NOMO-1 (cell line): Measurements from ENCODE around the gene SPIN2A.
"Not testable (repeated sequence)": the region's sequence is repeated elsewhere in the genome, so short reads cannot be mapped to it uniquely, and the experiment has no call there.

Source experiments
- DNase-seq, 2 experiments: peaks; one replicate each; lab custom pipeline; 2025; ENCODE audit not compliant: unreplicated experiment in 2 of 2; lab: John Stamatoyannopoulos, UW

SPIN2A gene

DNA sequence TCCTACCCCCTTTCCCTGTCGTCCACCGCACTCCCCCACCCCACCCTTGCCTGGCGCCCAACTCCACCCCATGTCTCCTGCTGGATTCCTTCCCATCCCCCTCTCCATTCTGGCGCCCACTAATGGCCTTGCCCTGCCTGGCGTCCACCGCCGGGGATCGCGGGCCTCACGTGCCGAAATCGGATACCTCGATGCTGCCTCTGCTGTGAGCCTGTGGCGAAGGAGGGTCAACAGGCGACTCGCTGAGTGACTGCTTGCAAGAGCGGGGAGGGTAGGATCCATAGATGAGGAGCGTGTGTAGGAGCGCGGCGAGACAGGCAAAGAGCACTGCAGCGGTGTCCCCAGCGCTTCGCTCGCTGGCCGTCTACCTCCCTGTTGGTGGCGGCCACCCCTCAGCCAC lies at the start of gene SPIN2A:
Gene SPIN2A, minus strand, starts transcription at position 325 of the 400 bp plus-strand sequence. CDS start 800 bp downstream, outside the sequence.
- not testable (repeated sequence) for DNase-seq

DNA sequence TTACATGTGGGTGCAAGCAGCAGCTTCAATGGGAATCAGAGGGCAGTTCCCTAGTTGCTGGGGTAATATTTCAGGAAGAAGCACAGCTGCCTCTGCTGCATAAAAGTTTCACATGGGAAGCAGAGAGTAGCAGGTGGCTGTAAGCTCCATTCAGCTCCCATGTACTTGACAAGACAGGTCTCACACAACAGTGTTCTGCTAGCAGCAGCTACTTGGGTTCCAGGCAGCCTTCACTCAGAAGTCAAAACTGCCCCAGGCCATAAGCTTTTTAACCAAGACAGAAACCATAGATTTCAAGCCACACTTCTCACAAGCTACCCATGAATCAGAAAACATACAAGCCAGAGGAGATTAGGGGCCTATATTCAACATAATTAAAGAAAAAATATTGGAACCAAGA lies 41.4 kb upstream of the SPIN2A start:
- DNase-seq: no peak

DNA sequence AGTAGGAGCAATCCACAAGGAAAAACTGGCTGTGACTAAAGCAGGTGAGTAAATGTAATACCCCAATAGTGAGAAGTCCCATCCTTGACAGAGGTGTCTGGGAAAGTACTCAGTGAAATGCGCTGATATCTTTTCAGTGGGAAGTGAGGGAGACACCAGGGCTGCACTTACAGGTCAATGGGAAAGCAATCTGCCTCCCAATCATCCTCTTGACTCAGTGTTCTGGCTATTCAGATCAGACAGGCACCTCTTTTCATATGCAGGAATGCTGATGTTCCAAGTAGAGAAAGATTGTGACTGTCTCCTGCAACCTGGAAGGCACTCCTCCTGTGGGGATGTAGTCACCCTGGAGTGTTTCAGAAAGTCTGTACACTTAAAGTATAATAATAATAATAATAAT lies 39.9 kb upstream of the SPIN2A start:
- DNase-seq: no peak

DNA sequence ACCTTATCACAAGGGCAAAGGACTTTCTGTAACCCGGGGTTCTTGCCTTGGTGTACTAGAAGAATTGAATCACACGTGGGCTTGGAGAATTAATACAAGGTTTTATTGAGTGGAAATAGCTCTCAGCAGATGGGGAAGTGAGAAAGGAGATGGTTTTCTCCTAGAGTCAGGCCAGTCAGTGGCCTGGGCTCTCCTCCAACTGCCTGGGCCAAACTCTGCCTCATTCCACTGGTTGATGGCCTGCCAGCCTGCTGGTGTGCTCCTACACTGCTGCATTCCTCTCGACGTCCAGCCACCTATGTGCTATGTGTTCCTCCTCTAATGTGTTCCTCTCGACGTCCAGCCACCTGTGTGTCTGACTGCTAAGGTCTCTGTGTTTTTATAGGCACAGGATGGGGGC lies 35.3 kb upstream of the SPIN2A start:
- DNase-seq: no peak

DNA sequence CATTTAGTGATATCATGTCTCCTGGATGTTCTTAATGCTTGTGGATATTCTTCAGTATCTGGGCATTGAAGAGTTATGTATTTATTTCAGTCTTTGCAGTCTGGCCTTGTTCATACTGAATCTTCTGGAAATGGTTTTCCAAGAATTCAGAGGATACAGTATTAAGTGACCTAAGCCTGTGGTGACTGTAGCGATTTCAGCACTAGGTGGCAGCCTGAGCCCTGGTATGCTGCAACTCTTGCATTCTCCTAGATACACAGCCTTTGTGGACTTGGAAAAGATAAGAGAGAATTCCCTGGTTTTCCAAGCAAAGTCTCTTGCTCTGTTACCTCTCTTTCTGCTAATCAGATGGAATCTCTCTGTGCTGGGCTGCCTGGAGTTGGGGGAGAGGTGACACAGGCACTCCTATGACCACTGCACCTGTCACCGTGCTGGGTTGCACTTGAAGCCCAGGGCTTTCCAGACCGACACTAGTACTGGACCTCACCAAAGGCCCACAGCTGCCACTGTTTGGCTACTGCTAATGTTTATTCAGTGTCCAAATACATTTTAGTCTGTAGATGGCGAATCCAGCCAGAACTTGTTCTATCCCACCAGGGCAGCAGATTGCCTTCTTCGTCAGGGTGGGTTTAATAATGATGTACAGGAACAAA lies 19.3 kb upstream of the SPIN2A start:
- no peak for DNase-seq

DNA sequence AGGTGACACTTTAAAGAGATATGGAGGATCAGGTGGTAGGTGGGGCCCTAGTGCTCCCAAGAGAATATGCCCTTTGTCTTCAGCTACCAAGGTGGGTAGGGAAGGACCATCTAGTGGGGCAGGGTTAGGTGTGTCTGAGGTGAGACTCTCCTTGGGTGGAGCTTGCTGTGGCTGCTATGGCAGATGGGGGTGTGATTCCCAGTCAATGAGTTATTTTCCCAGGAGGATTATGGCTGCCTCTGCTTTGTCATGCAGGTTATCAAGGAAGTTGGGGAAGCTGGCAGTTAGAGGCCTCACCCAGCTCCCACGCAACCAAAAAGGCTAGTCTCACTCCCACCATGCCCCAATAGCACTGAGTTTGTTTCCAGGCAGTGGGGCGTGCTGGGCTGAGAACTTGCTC lies 18.0 kb upstream of the SPIN2A start:
- DNase-seq: no peak

DNA sequence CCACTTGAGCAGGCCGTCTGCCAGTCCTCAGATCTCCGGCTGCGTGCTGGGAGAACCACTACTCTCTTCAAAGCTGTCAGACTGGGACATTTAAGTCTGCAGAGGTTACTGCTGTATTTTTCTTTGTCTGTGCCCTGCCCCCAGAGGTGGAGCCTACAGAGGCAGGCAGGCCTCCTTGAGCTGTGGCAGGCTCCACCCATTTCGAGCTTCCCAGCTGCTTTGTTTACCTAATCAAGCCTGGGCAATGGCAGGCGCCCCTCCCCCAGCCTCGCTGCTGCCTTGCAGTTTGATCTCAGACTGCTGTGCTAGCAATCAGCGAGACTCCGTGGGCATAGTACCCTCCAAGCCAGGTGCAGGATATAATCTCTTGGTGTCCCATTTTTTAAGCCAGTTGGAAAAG lies 15.0 kb upstream of the SPIN2A start:
- not testable (repeated sequence) for DNase-seq

DNA sequence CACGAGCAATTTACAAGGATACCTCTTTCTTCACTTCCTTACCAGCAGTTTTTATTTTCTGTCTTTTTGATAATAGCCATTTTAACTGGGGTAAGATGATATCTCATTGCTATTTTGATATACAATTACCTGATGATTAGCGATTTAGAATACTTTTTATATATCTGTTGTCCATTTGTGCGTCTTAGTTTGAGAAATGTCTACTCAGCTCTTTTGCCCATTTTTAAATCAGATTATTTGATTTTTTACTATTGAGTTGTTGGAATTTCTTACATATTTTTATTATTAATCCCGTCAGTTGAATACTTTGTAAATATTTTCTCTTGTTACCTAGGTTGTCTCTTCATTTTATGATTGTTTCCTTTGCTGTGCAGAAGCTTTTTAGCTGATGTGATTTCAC lies 1.5 kb upstream of the SPIN2A start:
- DNase-seq: no peak

DNA sequence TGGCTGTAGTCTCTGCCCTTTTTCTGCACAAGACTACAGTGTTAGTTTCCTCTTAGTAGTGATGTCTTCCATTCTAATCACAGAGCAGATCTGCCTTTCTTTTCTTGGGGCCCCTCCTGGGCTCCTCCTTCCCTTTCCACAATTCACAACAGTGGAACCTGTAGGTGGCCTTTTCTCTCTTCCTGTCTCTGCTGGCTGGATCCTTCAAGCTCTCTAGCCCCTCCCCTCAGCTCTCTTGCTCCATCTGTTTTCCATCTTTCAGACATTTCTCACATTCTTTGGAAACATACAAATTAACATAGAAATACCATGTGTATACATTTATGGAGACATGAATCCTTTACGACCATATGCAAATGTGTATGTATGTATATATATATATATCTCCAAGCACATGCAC lies 304 bp upstream of the SPIN2A start:
- no peak for DNase-seq

DNA sequence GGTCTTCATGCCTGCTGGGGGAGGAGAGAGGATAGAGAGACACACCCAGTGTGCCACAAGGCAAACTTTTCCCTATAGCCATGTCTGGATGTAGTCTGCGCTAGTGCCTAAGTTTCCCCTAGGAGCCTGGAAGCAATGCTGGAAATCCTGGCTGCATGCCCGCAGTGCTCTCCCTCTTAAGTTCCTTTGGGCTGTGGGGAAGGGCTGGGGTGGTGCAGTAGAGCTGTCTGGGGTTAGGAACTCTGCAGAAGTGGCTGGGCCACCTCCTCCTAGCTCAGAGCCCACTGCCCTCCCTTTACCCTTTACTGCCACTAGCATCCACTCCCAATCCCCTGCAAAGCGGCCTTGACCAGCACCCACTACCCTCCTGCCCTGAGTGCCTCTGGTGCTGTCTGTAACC lies 608 bp downstream of the SPIN2A start:
- not testable (repeated sequence) for DNase-seq

DNA sequence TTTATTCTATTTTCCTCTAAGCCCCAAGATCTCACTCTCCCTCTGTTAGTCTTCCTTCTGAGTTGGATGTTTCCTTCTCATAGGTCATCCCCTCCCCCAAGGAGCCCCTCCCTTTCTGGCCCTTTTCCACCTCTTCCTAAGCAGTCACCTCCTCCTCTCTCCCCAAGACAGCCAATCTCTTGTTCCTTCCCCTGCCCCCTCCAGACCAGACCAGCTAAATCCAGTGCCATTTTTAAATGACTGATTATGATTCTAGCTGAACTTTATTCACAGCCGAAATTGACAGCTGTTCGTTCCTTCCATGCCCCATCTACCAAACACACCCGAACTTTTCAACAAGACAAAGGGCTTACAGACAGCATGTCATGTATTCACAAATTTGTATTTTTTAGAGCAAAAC lies 1.9 kb downstream of the SPIN2A start:
- no peak for DNase-seq

DNA sequence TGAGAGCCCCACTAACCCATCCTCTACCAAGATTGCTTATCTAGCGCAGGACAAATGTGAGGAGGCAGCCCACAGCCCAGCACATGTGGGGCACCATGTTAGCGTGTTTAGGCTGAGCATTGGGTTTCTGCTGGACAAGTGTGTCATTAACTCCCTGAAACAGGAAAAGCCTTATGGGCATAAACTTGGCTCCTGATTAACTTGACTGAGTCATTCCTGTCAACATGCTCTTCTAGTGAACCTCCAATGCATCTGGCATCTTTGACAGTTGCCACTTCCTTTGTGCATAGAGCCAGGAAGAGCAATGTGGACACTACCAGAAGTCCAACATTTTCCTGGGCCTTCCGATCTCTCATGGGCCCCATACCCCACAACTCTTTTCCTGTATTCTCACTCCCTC lies 2.5 kb downstream of the SPIN2A start:
- no peak for DNase-seq

DNA sequence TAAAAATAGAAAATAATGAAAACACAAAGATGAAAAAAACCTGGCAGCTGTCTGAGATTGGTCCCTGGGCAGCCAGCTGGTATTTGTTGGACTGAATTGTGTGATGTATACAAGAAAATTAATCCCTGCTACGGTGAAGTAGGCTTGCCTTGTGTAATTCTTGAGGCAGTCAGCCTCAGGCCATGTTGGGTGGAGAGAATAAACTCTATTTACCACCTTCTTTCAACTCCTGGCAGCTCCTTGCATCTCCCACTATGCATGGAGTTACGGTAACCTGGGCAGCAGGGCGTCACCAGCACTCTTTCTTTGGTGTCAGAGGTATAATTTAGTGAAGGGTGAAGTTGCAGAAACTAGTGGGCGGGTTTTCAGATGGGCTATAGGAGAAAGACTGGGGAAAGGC lies 3.5 kb downstream of the SPIN2A start:
- DNase-seq: no peak

DNA sequence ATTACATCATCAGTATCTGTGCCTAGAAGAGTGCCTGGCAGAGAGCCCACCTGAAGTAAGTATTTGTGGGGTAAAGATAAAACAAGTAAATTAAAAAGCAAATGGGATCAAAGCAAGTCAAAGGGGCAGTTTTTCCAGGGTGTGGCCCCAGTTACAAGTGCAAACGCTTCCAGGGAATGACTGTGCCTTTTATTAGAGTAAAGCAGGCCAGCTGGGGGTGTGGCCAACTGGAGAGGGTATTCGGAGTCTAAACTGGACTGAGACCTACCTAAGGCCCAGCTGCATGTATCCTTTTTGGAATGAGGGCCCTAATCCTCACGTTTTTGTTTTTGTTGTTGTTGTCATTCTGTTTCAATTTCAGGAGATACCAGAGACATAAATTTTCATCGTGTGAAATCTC lies 3.9 kb downstream of the SPIN2A start:
- DNase-seq: not testable (repeated sequence)

DNA sequence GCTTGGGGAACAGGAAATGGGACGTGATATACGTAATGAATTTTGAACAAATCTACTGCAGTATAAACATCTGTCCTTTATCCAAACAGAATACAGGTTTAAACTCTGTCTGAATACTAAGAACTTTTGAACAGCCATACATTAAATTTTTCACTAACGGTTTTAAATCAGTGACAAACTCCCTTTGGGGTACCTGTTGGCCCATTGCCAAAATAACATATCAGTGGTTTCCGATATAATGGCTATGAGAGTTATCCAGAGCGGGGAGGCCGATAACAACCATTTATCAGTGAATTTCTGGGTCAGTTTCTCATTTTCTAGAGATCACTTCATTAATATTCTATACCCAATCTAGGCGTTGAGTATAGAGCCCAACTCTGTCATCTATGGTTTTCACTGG lies 5.2 kb downstream of the SPIN2A start:
- DNase-seq: no peak

DNA sequence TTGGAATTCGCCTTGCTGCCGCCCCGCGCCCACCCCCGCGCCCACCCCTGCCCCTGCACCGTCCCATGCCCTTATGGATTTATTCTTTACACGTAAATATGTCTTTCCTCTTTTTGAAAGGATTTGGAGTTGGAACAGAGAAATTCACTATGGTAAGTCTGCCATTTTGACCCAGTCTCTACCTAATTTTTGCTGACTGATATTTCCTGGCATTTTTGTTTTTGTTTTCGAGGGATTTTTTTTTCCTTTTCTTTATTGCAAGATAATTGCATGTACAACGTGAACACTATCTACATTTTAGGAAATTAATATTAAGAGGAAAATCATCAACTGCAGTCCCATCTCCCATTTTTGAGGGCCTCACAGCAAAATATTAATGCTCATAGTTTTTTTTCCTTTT lies 15.4 kb downstream of the SPIN2A start:
- peak in 1 of 2 experiments; percentile 43 for DNase-seq

DNA sequence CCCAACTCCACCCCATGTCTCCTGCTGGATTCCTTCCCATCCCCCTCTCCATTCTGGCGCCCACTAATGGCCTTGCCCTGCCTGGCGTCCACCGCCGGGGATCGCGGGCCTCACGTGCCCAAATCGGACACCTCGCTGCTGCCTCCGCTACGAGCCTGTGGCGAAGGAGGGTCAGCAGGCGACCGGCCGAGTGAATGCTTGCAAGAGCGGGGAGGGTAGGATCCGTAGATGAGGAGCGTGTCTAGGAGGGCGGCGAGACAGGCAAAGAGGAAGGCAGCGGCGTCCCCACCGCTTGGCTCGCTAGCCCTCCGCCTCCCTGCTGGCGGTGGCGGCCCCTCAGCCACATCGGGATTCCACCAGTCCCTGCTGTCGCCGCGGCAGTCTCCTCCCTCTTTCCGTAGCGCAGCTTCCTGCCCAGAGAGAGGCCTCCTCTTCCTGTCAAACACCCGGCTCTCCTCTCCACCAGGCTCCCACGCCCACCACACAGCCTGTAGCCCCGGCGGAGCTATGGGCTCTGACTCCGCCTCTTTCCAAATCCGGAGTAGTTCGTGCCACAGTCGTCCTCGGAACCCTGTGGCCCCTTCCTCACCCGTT lies 15.9 kb downstream of the SPIN2A start, which contains the start of gene SPIN2B:
Gene SPIN2B, minus strand, starts transcription at position 387 of the 594 bp plus-strand sequence.
- DNase-seq: peak; percentile 69 to 75

DNA sequence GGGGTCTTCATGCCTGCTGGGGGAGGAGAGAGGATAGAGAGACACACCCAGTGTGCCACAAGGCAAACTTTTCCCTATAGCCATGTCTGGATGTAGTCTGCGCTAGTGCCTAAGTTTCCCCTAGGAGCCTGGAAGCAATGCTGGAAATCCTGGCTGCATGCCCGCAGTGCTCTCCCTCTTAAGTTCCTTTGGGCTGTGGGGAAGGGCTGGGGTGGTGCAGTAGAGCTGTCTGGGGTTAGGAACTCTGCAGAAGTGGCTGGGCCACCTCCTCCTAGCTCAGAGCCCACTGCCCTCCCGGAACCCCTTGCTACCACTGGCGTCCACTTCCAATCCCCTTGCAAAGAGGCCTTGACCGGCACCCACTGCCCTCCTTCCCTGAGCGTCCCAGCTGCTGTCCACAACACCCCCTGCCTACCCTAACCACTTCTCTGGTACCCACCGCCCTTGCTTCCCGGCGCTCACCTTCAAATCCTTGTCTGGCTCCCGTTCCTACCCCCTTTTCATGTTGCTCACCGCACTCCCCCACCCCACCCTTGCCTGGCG lies 16.5 kb downstream of the SPIN2A start:
- not testable (repeated sequence) for DNase-seq

DNA sequence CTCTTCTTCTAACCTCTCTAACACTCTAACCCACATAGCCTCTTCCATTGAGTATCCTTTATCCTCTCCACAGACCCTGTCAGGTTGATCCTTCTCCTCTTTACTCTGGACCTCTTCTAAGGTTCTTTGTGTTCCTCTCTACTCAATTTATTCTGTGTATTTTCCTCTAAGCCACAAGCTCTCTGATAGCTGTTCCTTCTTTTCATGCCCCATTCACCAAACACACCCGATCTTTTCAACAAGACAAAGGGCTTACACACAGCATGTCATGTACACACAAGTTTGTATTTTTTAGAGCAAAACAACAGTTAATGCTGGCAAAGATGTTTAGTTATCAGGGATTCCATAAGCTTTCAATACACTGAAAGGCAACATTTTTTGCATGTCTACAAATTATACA lies 17.8 kb downstream of the SPIN2A start:
- no peak for DNase-seq

DNA sequence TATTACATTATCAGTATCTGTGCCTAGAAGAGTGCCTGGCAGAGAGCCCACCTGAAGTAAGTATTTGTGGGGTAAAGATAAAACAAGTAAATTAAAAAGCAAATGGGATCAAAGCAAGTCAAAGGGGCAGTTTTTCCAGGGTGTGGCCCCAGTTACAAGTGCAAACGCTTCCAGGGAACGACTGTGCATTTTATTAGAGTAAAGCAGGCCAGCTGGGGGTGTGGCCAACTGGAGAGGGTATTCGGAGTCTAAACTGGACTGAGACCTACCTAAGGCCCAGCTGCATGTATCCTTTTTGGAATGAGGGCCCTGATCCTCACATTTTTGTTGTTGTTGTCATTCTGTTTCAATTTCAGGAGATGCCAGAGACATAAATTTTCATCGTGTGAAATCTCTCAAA lies 19.6 kb downstream of the SPIN2A start:
- DNase-seq: not testable (repeated sequence)

DNA sequence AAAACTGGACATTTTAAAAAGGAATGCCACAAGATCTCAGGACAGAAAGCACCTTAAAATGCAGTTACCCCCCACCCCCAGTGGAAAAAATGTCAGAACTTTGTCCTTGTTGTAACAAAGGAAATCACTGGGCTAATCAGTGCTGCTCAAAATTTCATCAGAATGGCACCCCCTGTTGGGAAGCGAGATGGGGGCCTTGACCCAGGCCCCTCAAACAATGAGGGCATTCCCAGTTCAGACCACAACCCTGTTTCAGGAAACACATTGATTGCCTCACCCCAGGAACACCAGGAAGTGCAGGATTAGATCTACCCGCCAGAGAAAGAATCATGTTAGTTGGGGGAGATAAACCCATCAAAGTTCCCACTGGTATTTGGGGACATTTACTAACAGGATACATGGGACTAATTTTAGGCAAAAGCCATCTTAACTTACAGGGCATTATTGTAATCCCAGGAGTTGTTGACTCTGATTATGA lies 32.2 kb downstream of the SPIN2A start:
- no peak for DNase-seq

DNA sequence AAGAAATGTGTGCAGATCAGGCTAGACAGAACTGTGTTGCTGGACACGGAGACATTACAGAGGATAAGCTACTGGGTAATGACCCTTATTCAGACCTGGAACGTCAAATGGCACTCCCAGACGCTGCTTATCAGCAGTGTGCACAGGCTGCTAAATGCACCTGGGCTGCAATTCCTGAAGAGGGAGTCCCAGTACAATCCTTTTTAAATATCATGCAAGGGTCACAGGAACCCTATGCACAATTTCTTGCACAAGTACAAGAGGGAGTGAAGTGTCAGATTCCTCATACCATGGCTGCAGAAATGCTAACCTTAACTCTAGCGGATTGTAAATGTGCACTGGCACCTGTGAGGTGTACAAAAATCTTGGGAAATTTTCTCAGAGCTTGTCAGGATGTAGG lies 32.8 kb downstream of the SPIN2A start:
- DNase-seq: no peak
